ENCODE measurements around the gene ENTPD8. TPM values are rescaled to one million over a fixed set of nuclear protein-coding genes. Genes with fewer than 3 reads are reported as not detected.

ENTPD8 gene
- polyA plus RNA-seq, 3 donors, result not detected

DNA sequence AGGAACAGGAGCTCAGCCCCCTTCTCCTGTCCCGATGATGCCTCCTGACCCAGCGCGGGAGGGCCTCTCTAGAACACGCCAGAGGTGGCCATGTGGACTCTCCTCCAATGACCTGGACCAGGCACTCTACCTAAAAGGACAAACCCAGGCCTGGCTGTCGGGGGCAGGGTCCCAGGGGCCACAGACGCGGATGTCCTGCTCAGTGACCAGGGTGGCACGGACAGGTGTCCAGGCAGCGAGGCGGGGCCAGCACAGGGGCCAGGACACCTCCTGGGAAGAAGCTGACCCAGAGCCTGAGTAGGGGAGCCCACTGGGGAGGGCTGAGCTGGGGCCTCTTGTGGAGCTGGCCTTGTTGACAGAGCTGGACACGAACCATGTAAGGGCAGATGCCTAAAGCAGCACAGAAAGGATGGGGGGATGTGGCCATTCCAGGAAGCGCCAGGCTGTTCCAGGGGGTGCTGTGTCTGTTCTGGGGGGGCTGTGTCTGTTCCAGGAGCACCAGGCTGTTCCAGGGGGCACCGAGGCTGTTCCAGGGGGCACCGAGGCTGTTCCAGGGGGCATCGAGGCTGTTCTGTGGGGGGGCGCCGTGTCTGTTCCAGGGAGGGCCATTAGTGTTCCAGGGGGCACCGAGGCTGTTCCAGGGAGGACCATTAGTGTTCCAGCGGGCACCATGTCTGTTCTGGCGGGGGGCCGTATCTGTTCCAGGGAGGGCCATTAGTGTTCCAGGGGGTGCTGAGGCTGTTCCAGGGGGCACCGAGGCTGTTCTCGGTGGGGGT lies 48.7 kb downstream of the ENTPD8 start:
- Mint-ChIP-seq H3K4me3 (no peak overlapping the region), H3K27me3 (ENCODE audit: low read depth in 3 of 3) (peaks cover 0 to 2% (median 0%) of the 10 kb centered on the region in 3 donors), H3K4me1 (peaks cover 3% of the 10 kb centered on the region), H3K9me3 (peaks cover 0 to 5% (median 3%) of the 10 kb centered on the region in 7 donors), H3K27ac (peak overlapping the region in 1 of 7 donors; percentile 15), H3K36me3 (peaks cover 2 to 17% of the 10 kb centered on the region in 2 donors)
- Histone ChIP-seq H3K4me2 (replicated peaks; ENCODE audit: extremely low read depth, low read length, poor library complexity, severe bottlenecking) (no peak overlapping the region), H3K79me2 (ENCODE audit: insufficient read depth, low read length) (no peaks in the 10 kb centered on the region), H4K20me1 (ENCODE audit: insufficient read depth, low read length) (no peaks in the 10 kb centered on the region), H3K9ac (ENCODE audit: insufficient read depth, low read length, poor library complexity, severe bottlenecking) (no peak overlapping the region), H3K4me1 (ENCODE audit: control insufficient read depth in 1 of 2, insufficient read depth in 2 of 2, low read length in 2 of 2) (no peaks in the 10 kb centered on the region), H3K4me3 (replicated peaks in 1 of 3; ENCODE audit: low read depth in 2 of 3, low read length in 3 of 3) (no peak overlapping the region), H3K27ac (ENCODE audit: low read depth in 1 of 2, low read length in 2 of 2) (no peak overlapping the region), H3K36me3 (replicated peaks in 1 of 2; ENCODE audit: control insufficient read depth in 1 of 2, insufficient read depth in 2 of 2, low read length in 2 of 2) (peaks cover 5 to 11% of the 10 kb centered on the region in 2 donors), H3K9me3 (replicated peaks in 1 of 2; ENCODE audit: control insufficient read depth in 1 of 2, insufficient read depth in 1 of 2, low read length in 2 of 2) (no peaks in the 10 kb centered on the region), H2AFZ (ENCODE audit: insufficient read depth, low read depth, low read length, poor library complexity, severe bottlenecking) (no peak overlapping the region), H3K27me3 (ENCODE audit: control insufficient read depth in 2 of 2, insufficient read depth in 2 of 2, low read length in 2 of 2) (no peaks in the 10 kb centered on the region)
- TF ChIP-seq, protein P1, sequence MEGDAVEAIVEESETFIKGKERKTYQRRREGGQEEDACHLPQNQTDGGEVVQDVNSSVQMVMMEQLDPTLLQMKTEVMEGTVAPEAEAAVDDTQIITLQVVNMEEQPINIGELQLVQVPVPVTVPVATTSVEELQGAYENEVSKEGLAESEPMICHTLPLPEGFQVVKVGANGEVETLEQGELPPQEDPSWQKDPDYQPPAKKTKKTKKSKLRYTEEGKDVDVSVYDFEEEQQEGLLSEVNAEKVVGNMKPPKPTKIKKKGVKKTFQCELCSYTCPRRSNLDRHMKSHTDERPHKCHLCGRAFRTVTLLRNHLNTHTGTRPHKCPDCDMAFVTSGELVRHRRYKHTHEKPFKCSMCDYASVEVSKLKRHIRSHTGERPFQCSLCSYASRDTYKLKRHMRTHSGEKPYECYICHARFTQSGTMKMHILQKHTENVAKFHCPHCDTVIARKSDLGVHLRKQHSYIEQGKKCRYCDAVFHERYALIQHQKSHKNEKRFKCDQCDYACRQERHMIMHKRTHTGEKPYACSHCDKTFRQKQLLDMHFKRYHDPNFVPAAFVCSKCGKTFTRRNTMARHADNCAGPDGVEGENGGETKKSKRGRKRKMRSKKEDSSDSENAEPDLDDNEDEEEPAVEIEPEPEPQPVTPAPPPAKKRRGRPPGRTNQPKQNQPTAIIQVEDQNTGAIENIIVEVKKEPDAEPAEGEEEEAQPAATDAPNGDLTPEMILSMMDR (IDR thresholded peaks at IDR 0.05), result no peak
- no peak for DNase-seq
- intact Hi-C loops (cut with micrococcal nuclease), result no loop called here
- 100% methylated on average over 22 of the region's 23 CpGs for WGBS (ENCODE audit: insufficient coverage)

DNA sequence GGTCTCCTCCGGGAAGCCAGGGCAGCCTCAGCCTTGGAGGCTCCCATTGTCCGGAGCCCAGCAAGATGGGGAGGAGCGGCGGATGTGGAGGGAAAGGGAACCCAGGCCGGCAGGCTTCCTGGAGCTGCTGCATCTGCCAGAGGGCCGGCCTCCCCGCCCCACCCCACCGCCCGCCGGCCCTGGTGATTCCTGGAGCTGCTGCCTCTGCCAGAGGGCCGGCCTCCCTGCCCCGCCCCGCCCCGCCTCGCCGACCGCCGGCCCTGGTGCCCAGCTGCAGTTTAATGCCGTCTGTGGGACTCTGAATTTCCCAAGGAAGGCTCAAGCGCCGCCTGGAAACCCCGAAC lies 49.8 kb downstream of the ENTPD8 start:
- no peaks in the 10 kb centered on the region for H4K20me1 ChIP-seq (ENCODE audit: insufficient read depth, low read length)
- H3K4me3 Mint-ChIP-seq, result no peak overlapping the region
- H3K9me3 Mint-ChIP-seq, result no peaks in the 10 kb centered on the region
- no peaks in the 10 kb centered on the region for H3K27me3 ChIP-seq (ENCODE audit: control insufficient read depth in 2 of 2, insufficient read depth in 2 of 2, low read length in 2 of 2)
- peaks cover 2 to 17% of the 10 kb centered on the region in 2 donors for H3K36me3 Mint-ChIP-seq
- no peaks in the 10 kb centered on the region for H3K4me1 ChIP-seq (ENCODE audit: control insufficient read depth in 1 of 2, insufficient read depth in 2 of 2, low read length in 2 of 2)
- H3K79me2 ChIP-seq (ENCODE audit: insufficient read depth, low read length), result no peaks in the 10 kb centered on the region
- peaks cover 4% of the 10 kb centered on the region for H3K4me1 Mint-ChIP-seq
- H3K36me3 ChIP-seq (replicated peaks in 1 of 2; ENCODE audit: control insufficient read depth in 1 of 2, insufficient read depth in 2 of 2, low read length in 2 of 2), result peaks cover 5 to 11% of the 10 kb centered on the region in 2 donors
- H2AFZ ChIP-seq (ENCODE audit: insufficient read depth, low read depth, low read length, poor library complexity, severe bottlenecking), result no peak overlapping the region
- H3K27ac Mint-ChIP-seq, result no peak overlapping the region
- no peak for DNase-seq
- no peak overlapping the region for H3K4me3 ChIP-seq (replicated peaks in 1 of 3; ENCODE audit: low read depth in 2 of 3, low read length in 3 of 3)
- no peak overlapping the region for H3K27ac ChIP-seq (ENCODE audit: low read depth in 1 of 2, low read length in 2 of 2)
- no peak overlapping the region for H3K9ac ChIP-seq (ENCODE audit: insufficient read depth, low read length, poor library complexity, severe bottlenecking)
- H3K9me3 ChIP-seq (replicated peaks in 1 of 2; ENCODE audit: control insufficient read depth in 1 of 2, insufficient read depth in 1 of 2, low read length in 2 of 2), result no peaks in the 10 kb centered on the region
- TF ChIP-seq, protein P1 (IDR thresholded peaks at IDR 0.05), result no peak
- intact Hi-C loops (cut with micrococcal nuclease), result no loop called here
- no peak overlapping the region for H3K4me2 ChIP-seq (replicated peaks; ENCODE audit: extremely low read depth, low read length, poor library complexity, severe bottlenecking)
- 93% methylated on average over 20 of the region's 22 CpGs for whole genome bisulfite sequencing (ENCODE audit: insufficient coverage)
- H3K27me3 Mint-ChIP-seq (ENCODE audit: low read depth in 3 of 3), result peaks cover 0 to 3% (median 0%) of the 10 kb centered on the region in 3 donors

All from CD14-positive monocyte (primary cell).